ENCODE measurements around the gene LAMP1.

- TF ChIP-seq RAD21 (IDR thresholded peaks at IDR 0.05; ENCODE audit: low read length) (no peak), CTCF (conservative IDR thresholded peaks at IDR 0.05; ENCODE audit: low read depth, low read length) (no peak), POLR2A (IDR thresholded peaks at IDR 0.05; ENCODE audit: low read depth, low read length) (no peak), SMC3 (IDR thresholded peaks at IDR 0.05; ENCODE audit: low read depth, low read length) (no peak), MXI1 (IDR thresholded peaks at IDR 0.05; ENCODE audit: borderline replicate concordance, low read depth, low read length) (no peak), CHD1 (IDR thresholded peaks at IDR 0.05; ENCODE audit: low read depth, low read length) (no peak), RFX5 (IDR thresholded peaks at IDR 0.05; ENCODE audit: low read depth, low read length) (no peak)
These were observed 28.7 kb downstream of the LAMP1 start for GRCh38 chr13:113325779-113326178.
